ENCODE measurements around the gene GAREM2.

DNA sequence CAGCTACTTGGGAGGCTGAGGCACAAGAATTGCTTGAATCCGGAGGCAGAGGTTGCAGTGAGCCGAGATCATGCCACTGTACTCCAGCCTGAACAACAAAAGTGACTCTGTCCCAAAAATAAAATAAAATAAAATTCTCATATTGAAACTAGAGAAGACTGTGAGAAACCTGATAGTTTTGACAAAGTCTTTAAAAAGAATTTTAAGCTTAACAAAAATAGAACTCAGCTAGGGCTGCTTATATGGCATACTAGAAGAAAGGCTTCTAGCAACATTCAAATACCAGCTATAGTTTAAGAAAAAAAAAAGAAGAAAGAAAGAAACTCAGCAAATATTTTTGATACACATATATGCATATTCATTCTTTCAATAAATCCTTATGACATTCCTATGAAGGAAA, 57.9 kb downstream of the GAREM2 start:
- TF ChIP-seq CTCF (IDR thresholded peaks at IDR 0.05) = no peak
- TF ChIP-seq POLR2A (IDR thresholded peaks at IDR 0.05) = no peak

Data from adrenal gland (tissue), 5 donors.